Measurements from ENCODE around the gene TBX19.

- TF ChIP-seq CTCF (IDR thresholded peaks at IDR 0.05; ENCODE audit: poor library complexity) (no peak), EZH2 (IDR thresholded peaks at IDR 0.05; ENCODE audit: borderline replicate concordance) (no peak)
These were observed 35.6 kb upstream of the TBX19 start for GRCh38 chr1:168245042-168245441.

All from hepatocyte (in vitro differentiated cells).